NCI-H1417 treated with DMSO at 0.1 percent for 48 hours (cell line): ENCODE measurements around the gene OR6V1.
"Not testable (repeated sequence)": the region's sequence is repeated elsewhere in the genome, so short reads cannot be mapped to it uniquely, and the experiment has no call there.

Source experiments
- DNase-seq: peaks from one replicate; lab custom pipeline; 2025; lab: John Stamatoyannopoulos, UW

The OR6V1 gene

DNA sequence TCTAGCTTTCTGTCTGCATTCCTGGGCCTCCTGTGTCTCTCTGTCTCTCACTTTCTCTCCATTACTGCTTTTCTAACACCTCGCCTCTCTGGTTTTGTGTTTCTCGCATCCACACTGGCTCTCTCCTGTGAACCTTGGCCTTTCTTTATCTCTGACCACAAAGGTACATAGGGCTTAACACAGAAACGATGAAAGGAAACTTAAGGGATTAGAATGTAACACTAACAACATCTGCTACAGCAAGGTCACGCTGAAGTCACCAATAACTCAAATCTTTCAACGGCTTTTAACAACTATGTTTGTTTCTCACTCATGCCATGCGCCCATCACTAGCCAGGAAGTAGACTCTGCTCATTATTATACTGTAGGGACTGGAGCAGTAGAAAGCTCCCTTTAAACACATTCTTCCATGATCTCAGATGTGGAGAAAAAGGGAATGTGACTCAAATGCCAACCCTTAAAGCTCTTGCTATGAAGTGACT, 9.3 kb upstream of the OR6V1 start:
- no peak for DNase-seq

DNA sequence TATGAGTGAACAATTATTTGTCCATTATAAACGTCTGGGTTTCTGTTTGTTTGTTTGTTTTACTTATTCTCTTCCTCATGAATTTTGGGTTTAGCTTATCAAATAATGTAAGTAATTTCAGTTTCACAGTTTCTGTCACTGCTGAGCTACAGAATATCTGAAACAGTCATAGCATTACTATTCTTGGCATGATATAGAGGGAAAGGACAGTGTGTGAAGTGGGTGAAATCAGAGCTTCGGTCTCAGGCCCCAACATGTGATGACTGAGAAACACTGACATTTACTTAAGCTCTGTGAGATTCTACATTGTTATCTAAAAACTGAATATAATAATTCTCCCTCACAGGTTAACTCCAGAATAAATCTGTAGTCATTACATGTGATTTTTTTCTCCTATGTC, 8.8 kb upstream of the OR6V1 start:
- DNase-seq, result no peak

DNA sequence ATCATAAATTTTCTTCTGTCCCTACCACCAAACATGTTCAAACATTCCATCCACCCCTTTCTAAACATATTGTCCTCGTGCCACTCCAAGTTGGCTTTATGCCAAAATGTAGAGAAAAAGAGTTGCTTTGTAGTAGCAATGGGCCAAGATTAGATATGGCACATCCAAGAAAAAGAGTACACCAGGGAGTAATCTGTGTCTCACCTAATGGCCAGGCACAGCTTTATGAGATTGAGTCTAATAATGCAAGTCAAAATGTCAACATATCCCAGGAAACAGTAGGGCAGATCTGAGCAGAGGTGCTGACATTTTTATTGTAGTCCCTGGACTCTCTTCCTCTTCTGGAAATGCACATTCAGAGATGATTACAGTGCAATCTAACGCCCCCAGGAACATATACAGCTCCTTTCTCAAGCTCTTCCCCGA, 5.7 kb upstream of the OR6V1 start:
- no peak for DNase-seq

DNA sequence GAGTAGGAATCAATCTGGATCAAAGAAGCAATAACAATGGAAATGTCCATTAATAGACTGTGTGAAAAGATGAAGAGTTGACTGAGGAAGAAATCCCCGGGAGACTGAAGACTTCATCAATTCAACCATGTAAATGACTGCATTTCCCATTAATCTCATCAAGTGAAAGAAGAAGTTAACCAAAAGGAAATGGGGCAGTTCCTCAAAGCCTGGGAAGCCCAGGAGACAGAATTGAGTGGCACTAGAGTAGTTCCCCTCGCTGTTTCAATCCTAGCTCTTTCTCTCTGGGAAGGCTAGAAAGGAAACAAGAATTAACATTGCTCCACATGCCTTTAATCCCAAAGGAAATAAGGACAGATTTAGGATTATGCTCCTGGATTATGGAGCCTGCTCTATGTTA, 4.8 kb upstream of the OR6V1 start:
- no peak for DNase-seq

DNA sequence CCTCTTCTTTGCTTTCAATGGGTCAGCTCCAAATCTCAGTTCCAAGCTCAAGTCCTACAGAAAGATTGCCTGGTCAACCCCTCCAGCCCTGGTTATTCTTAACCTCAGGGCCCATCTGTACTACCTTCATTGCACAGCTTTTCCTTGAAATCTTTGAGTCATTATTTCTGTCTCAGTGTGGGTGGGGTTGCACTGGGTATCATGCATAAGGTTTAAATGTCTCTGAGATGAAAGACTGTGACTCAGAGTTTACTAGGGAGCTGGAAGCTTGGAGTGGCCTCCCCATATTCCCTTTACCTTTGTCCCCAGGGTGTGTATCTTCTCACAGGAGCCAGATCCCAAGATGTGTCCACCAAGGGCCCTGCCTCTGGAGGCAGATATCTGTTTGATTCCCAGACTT, 3.3 kb upstream of the OR6V1 start:
- no peak for DNase-seq

DNA sequence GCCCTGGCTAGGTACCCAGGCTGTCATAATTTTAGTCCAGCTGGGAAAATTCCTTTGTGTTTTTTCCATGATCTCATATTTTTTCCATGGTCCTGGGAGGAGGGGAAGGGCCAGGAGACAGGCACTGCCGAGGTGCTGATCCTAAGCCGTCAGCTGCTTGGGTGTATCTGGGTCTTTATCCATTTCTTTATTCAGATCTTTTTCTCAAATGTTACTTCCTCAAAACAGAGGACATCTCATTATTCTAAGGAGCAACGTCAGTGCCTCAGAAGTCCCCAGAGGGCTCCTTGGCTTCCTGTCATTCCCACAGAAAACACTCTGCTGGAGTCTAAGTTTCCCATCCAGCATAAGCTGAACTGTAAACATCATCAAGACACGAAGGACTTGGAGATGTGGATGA, 2.8 kb upstream of the OR6V1 start:
- no peak for DNase-seq

DNA sequence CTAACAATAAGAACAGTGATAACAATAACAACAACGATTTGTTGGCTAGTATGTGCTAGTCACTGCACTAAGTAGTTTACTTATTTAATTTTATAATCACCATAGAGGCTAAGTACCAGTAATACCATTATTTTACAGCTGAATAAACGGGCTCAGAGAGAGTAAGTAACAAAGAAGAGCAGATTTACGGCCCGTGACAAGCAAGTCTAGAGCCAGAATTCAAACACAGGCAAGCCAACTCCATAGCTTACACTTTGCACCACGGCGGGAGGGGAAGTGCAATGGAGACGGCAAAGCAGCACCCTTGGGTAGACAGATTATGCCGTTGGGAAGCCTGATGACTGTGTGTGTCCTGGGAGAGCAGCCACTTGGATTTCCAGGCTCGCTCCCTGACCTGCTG, 1.2 kb upstream of the OR6V1 start:
- DNase-seq, result no peak

DNA sequence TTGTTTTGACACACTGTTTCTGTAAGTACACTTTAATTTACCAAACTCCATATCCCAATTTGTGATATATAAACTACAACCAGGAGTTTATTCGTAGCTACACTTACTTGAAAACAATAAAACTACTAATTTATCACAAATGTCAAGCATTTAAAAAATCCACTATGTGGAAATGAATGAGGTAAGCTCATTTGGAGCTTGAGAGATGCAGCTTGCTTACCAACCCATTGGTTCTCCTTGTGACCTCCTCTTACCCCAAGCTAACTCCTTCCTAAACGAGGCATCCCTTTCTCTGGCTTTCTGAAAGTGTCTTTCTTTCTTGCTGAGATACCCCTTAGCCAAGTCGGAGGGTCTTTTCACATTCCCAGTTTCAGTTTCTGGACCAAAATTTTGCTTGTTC, 2.5 kb downstream of the OR6V1 start:
- DNase-seq, result no peak

DNA sequence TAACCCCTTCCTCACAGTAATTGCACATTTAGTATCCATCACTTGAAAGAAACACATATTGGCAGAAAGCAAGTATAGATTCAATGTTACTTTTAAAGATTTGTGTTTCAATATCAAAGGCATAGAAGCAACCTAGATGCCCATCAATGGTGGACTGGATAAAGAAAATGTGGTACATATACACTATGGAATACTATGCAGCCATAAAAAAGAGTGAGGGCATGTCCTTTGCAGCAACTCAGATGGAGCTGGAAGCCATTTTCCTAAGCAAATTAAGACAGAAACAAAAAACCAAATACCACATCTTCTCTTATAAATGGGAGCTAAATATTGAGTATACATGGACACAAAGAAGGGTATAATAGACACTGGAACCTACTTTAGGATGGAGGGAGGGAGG, 3.6 kb downstream of the OR6V1 start:
- DNase-seq, result no peak

DNA sequence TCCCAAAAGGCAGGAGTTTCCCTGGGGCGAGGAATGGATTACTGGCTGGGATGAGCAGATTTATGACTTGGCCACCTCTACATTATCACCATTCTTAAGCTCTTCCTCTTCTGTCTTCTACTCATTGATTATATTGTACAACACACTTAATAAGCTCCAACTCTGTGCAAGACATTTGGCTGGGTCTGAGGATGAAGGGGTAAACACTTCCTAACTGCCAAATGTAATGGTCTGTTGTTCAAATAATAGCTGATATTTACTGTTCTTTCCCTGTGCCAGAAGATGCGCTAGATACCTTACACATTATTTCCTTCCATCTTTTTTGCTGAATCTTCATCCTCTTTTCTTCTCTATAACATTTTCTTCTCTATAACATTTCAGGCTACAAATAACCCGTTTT, 11.6 kb downstream of the OR6V1 start:
- DNase-seq, result no peak

DNA sequence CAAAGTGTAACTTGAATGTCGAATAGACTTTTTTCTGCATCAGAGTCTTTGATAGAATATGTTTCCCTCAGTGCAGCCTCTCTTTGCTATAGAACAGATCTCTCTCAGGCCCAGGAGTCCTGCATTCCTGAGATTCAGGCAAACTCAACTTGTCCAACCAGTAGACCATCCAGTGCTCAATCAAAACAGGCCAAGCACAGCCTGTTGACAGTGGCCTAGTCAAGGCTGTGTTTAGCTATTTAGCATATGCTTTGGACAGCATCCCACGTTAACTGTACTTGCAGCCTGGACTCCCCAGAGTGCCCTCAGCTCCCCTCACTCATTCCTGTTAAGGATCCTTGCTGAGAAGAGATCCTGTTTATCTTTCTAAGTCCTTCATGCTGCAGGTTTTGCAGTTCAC, 16.3 kb downstream of the OR6V1 start:
- DNase-seq, result no peak

DNA sequence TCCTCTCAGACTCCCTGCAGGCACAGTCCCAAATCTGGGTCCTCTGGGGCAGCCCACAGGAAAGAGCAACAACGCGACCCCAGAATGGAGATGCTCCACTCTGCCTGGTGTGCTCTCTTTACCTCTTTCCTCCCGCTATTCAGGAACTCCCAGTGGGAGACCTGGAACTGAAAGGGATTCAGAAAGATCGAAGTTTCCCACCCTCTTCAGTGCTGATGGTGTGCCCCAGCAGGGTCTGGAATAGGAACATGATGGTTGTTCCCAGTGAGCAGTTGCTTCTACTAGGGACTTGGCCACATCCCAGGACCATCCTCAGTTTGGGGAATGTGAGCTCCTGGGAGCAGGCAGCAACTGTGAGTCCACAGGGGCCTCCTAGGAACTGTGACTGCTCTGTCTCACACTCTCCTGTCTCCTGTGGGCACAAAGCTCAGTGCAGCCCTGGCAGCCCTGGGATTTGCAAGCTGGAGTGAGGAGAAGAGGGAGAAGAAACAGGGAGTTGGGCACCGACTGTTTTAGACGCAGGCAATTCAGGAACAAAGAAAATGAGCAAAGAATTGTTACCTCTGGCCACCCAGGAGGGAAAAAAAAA, 17.9 kb downstream of the OR6V1 start:
- DNase-seq, result no peak

DNA sequence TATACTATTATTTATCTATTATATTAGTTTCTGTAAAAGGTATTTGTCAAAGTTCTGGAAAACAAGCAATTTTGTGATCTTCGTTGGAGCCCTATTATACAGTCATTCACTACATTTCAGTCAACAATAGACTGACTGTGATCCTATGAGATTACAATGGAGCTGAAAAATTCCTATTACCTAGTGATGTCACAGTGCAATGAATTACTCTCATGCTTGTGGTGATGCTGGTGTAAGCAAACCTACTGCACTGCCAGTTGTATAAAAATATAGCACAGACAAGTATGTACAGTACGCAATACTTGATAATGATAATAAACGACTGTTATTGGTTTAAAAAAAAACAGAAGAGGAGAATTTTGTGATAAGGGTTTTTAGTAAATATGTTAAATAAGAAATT, 21.4 kb downstream of the OR6V1 start:
- no peak for DNase-seq

DNA sequence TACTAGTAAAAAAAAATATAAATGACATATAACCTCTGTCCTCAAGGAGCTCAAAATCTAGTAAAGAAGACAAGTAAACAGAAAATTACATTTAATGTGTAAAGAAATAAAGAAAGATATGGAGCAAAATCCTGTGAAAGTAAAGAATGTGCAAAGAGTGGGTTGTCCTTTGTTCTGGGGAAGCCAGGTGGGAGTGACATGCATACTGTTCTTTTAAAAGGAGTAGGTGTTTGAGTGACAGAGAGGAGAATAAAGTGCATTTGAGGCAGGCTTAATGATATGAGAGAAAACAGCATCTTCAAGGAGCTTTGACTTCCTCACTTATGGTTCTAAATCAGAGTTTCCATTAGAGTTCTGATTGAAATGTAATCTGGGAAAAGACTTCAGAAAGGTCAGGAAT, 22.0 kb downstream of the OR6V1 start:
- DNase-seq, result no peak

DNA sequence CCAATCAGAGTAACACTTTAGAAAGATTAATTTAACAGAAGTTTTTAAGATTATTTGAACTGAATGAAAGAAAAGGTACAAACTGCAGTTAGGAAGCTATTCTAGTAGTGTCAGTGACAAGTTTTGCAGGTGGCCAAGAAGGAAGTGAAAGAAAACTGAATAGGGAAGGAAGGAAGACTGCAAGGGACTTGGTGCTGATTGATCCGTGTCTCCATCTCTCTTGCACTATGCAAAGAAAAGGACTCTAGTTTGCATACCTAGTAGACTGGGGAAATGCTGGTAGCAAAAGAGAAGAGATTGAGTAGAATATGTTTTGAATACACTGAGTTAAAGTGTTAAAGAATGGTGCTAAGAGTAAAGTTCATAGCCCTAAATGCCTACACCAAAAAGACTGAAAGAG, 33.0 kb downstream of the OR6V1 start:
- no peak for DNase-seq

DNA sequence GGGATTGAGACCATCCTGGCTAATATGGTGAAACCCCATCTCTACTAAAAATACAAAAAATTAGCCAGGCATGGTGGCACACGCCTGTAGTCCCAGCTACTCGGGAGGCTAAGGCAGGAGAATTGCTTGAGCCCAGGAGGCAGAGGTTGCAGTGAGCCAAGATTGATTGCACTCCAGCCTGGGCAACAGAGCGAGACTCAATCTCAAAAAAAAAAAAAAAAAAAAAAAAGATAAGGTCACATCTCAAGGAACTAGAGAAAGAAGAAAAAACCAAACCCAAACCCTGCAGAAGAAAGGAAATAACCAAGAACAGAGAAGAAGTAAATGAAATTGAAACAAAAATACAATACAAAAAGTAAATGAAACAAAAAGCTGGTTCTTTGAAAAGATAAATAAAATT, 33.5 kb downstream of the OR6V1 start:
- DNase-seq, result not testable (repeated sequence)

DNA sequence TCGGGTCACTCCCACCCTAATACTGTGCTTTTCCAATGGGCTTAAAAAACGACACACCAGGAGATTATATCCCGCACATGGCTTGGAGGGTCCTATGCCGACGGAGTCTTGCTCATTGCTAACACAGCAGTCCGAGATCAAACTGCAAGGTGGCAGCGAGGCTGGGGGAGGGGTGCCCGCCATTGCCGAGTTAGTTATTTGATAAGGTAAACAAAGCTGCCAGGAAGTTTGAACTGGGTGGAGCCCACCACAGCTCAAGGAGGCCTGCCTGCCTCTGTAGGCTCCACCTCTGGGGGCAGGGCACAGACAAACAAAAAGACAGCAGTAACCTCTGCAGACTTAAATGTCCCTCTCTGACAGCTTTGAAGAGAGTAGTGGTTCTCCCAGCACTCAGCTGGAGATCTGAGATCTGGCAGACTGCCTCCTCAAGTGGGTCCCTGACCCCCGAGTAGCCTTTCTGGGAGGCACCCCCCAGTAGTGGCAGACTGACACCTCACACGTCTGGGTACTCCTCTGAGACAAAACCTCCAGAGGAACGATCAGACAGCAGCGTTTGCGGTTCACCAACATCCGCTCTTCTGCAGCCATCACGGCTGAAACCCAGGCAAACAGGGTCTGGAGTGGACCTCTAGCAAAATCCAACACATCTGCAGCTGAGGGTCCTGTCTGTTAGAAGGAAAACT, 36.5 kb downstream of the OR6V1 start:
- not testable (repeated sequence) for DNase-seq

DNA sequence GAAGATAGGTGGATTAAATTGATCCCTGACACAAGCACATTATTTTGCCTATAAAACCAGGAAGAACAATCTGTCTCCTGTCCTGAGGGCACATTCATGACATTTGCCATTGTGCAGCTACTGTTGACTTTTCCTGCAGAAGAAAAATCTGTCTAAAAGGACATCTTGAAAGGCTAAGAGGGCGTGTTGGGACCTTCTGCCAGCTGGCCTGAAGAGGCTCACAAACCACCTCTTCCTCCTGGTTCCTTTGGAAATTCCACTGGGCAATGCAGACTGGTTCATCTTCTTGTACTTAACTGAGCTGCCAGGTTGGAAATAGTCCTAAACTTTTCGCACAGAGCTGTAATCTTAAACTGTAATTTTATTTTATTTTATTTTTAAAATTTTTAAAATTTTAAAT, 44.0 kb downstream of the OR6V1 start:
- DNase-seq, result no peak

DNA sequence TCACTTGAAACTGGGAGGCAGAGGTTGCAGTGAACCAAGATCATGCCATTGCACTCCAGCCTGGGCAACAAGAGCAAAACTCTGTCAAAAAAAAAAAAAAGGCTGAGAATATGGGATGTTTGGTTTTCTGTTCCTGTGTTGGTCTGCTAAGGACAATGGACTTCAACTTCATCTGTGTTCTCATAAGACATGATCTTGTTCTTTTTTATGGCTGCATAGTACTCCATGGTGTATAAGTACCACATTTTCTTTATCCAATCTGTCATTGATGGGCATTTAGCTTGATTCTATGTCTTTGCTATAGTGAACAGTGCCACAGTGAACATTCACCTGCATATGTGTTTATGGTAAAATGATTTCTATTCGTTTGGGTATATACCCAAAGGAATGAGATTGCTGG, 47.4 kb downstream of the OR6V1 start:
- DNase-seq, result not testable (repeated sequence)
